ENCODE measurements around the gene LPP. TPM values are rescaled to one million over a fixed set of nuclear protein-coding genes. Genes with fewer than 3 reads are reported as not detected.
"Not testable (repeated sequence)": the region's sequence is repeated elsewhere in the genome, so short reads cannot be mapped to it uniquely, and the experiment has no call there.

The LPP gene
- total and polyA plus RNA-seq, 9 donors: 15.9 to 280 (median 134) TPM

- WGBS, 3 donors: 89 to 94% (median 91%) methylated on average over 5 of the region's 5 CpGs
- intact Hi-C loops (cut with DNase I): no loop called here
- TF ChIP-seq POLR2A (IDR thresholded peaks at IDR 0.05): no peak
- TF ChIP-seq CTCF (IDR thresholded peaks at IDR 0.05): no peak
- TF ChIP-seq EP300 (IDR thresholded peaks at IDR 0.05): no peak
- DNase-seq: no peak
- peaks cover 1% of the 10 kb centered on the region for H3K4me1 ChIP-seq (ENCODE audit: insufficient read depth)
- H3K4me3 ChIP-seq: no peak overlapping the region
- H3K9me3 ChIP-seq: no peaks in the 10 kb centered on the region
- H3K27me3 ChIP-seq: no peaks in the 10 kb centered on the region
- no peak overlapping the region for H3K27ac ChIP-seq
- H3K36me3 ChIP-seq: no peaks in the 10 kb centered on the region
These were observed 477.5 kb downstream of the LPP start for GRCh38 chr3:188631291-188632010.

GRCh38 chr3:188633206-188633605 lies 479.2 kb downstream of the LPP start:
- TF ChIP-seq POLR2A (IDR thresholded peaks at IDR 0.05) (no peak), CTCF (IDR thresholded peaks at IDR 0.05) (no peak), EP300 (IDR thresholded peaks at IDR 0.05) (no peak)
- Histone ChIP-seq H3K4me1 (ENCODE audit: insufficient read depth) (peaks cover 1% of the 10 kb centered on the region), H3K27ac (no peak overlapping the region), H3K27me3 (no peaks in the 10 kb centered on the region), H3K4me3 (no peak overlapping the region), H3K9me3 (no peaks in the 10 kb centered on the region), H3K36me3 (no peaks in the 10 kb centered on the region)
- intact Hi-C loops (cut with DNase I): no loop called here
- WGBS, 3 donors: 96 to 97% (median 96%) methylated on average over 4 of the region's 4 CpGs
- no peak for DNase-seq

- intact Hi-C loops (cut with DNase I): no loop called here
- no peaks in the 10 kb centered on the region for H3K27me3 ChIP-seq
- TF ChIP-seq EP300 (IDR thresholded peaks at IDR 0.05) (no peak), CTCF (IDR thresholded peaks at IDR 0.05) (no peak), POLR2A (IDR thresholded peaks at IDR 0.05) (no peak)
- H3K4me3 ChIP-seq: no peak overlapping the region
- H3K36me3 ChIP-seq: no peaks in the 10 kb centered on the region
- H3K9me3 ChIP-seq: no peaks in the 10 kb centered on the region
- no peak for DNase-seq
- peaks cover 1% of the 10 kb centered on the region for H3K4me1 ChIP-seq (ENCODE audit: insufficient read depth)
- no peak overlapping the region for H3K27ac ChIP-seq
- WGBS, 3 donors: 98 to 99% (median 98%) methylated on average over 8 of the region's 8 CpGs
These were observed 480.3 kb downstream of the LPP start for GRCh38 chr3:188634285-188634684.

- H3K4me3 ChIP-seq: no peak overlapping the region
- H3K9me3 ChIP-seq: no peaks in the 10 kb centered on the region
- TF ChIP-seq POLR2A (IDR thresholded peaks at IDR 0.05) (no peak), CTCF (IDR thresholded peaks at IDR 0.05) (no peak), EP300 (IDR thresholded peaks at IDR 0.05) (no peak)
- DNase-seq: no peak
- H3K36me3 ChIP-seq: no peaks in the 10 kb centered on the region
- 21 to 35% (median 28%) methylated on average over 10 of the region's 10 CpGs for WGBS, 3 donors
- H3K27me3 ChIP-seq: no peaks in the 10 kb centered on the region
- peaks cover 1% of the 10 kb centered on the region for H3K4me1 ChIP-seq (ENCODE audit: insufficient read depth)
- intact Hi-C loops (cut with DNase I): no loop called here
- no peak overlapping the region for H3K27ac ChIP-seq
These were observed 481.5 kb downstream of the LPP start for GRCh38 chr3:188635258-188636042.

- intact Hi-C loops (cut with DNase I); H3K4me3 ChIP-seq; H3K36me3 ChIP-seq; H3K9me3 ChIP-seq; H3K4me1 ChIP-seq (ENCODE audit: insufficient read depth); H3K27ac ChIP-seq; H3K27me3 ChIP-seq; DNase-seq: not testable (repeated sequence)
- 89 to 97% (median 95%) methylated on average over 13 of the region's 13 CpGs for WGBS, 3 donors
These were observed 482.3 kb downstream of the LPP start for GRCh38 chr3:188636292-188636691.

All from ovary (tissue), 9 donors.